ENCODE data around the gene PDGFD.
A peak's percentile ranks its signal among the peaks of the same experiment; 100 is the strongest.

The PDGFD gene

DNA sequence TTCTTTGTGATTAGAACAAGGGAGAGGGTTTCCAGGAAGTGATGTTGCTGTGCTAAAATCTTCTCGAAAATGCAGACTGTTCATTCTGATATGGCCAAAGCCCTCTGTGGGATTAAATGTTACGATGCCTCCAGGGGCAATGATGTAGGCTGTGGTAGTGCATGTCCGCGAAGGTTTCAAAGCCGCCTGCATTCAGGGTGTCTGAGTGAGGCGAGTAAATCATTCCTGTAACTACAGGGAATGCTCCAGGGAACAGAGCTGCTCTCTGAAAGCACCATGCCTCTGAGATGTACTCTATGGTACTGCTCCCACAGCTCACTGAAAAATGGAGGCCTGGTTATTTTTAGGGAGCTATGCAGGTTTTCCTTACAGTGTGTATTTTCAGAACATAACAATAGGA is 21.2 kb downstream of the PDGFD start:
- DNase-seq: no peak

GRCh38 chr11:104136861-104137260 is 27.1 kb downstream of the PDGFD start:
- no peak for DNase-seq

GRCh38 chr11:104134745-104135144 is 29.2 kb downstream of the PDGFD start:
- DNase-seq: no peak

- no peak for DNase-seq
These were observed 33.8 kb downstream of the PDGFD start for GRCh38 chr11:104130161-104130560.

GRCh38 chr11:104129145-104129544 is 34.8 kb downstream of the PDGFD start:
- no peak for DNase-seq

GRCh38 chr11:104127828-104128227 is 36.1 kb downstream of the PDGFD start:
- no peak for DNase-seq

- DNase-seq: no peak
These were observed 37.5 kb downstream of the PDGFD start for GRCh38 chr11:104126464-104126863.

DNA sequence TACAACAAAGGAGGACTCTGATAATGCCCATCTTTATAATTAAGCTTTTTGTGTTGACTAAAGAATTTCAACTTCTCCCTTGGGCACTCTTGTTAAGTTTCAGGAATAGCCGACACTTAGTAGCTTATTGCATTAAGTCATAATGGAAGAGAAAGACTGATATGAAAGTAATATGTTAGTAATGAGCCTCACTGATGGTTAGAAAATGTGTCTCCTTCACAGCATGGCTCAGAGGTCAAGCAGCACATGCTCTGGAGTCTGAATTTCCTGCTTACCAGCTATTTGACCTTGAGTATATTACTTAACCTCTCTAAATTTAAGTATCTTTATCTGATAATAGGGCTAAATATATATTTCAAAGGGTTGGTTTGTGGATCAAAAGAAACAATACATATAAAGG is 39.0 kb downstream of the PDGFD start:
- DNase-seq: no peak

- DNase-seq: no peak
These were observed 41.1 kb downstream of the PDGFD start for GRCh38 chr11:104122836-104123235.

DNA sequence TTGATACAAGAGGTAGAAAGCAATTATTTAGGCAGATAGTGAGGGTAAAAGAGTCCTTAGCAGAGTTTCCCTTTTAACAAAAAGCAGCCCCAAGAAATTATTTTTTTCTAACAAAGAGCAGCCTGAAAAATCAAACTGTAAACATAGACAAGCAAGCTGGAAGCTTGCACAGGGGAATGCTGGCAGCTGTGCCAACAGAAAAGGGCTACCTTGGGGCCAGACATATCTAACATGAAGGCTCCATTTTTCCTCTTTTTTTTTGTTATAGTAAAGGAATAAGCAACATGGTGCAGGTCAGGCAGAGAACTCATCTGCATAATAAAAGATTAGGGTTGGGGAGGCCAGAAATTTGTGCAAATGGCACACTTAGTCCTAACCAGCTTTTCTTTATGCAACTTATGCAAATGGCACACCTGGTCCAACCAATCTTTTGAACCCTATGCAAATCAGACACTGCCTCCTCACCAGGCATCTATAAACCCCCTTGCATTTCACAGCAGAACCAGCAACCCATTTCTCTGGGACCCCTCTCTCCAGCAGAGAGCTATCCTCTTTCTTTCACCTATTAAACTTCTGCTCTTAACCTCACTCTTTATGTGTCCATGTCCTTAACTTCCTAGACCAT is 41.8 kb downstream of the PDGFD start:
- no peak for DNase-seq

DNA sequence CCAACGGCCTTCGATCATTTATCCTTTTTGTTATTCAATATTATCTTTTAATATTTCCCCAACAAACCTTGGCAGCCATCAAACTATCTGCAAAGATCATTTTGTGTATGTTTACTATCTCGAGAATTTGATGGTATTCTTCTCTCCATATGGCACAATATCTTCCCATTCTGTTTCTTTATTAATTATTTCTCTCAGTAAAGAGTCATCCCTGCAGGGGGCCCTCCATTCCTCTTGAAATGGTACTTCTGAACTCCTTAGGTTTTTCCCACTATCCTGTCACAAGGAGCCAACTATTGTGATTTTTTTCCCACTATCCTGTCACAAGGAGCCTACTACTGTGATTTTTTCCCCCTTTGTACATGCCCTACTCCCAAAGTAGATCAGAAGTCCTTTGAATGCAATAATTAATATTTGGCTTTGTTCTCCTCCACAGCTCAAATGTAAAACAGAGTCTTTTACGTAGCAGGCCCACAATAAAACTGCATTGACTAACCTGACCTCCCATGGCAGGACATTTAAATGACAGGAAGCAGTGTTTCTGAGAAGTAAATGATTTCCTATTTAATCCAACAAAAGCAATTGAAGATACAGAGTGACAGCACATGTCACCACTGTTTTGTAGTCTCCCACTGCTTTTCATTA is 43.3 kb downstream of the PDGFD start:
- DNase-seq: peak; percentile 50

DNA sequence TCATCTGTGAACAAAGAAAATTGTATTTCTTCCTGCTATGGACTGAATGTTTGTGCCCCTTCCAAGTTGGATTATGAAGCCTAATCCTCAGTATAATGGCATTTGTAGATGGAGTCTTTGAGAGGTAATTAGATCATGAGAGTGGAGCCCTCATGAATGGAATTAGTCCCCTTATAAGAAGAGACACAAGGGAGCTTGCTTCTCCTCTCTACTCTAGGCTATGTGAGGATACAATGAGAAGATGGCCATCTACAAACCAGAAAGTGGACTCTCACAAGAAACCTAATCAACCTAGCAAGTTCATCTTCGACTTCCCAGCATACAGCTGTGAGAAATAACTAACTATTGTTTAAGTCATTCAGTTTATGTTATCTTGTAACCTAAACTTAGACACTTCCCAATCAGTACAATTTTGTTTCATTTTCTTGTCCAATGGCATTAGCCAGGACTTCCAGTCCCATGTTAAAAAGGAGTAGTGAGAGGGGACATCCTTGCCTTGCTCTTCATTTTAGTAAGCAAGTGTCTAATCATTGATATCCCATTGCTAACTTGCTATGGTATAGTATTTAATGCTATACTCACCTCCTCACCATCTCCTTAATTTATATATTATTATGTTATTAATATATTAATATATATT is 45.7 kb downstream of the PDGFD start:
- DNase-seq: no peak

DNA sequence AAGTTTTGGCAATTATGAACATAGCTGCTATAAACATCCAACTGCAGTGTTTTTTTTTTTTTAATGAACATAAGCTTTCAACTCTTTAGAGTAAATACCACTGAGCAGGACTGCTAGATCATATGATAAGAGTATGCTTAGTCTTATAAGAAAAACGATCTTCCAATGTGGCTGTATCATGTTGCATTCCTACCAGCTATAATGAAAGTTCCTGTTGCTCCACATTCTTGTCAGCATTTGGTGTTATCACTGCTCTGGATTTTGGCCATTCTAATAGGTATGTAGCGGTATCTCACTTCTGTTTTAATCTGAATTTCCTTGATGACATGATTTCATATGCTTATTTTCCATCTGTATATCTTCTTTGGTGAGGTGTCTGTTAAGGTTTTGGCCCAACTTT is 50.4 kb downstream of the PDGFD start:
- DNase-seq: no peak

DNA sequence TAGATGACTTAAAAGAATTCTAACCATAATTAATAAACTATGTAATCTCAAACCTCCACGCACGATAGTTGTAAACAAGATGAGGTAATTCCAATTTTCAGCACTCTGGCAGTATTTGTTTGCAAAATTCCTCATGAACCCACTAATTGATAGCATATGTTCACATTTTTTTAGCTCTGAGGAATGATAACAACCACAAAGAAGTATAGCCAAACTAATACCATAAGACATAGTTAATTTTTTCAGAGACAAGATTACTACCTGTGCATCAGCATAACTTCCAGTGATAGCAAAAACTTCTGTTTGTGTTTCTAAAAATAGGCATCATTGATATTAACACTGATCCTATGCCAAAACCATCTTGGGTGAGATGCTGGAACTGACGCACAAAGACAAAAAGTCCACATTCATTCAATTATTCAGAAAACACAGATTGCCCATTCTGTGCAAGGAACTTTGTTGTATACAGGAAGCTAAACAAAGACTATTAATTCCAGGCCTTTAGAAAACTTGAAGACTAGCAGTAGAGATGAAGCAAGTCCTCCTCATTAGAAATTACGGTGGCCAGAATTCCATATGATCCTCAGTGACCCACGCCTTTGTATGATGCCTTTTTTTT is 57.7 kb downstream of the PDGFD start:
- no peak for DNase-seq

- no peak for DNase-seq
These were observed 58.8 kb downstream of the PDGFD start for GRCh38 chr11:104105155-104105554.

DNA sequence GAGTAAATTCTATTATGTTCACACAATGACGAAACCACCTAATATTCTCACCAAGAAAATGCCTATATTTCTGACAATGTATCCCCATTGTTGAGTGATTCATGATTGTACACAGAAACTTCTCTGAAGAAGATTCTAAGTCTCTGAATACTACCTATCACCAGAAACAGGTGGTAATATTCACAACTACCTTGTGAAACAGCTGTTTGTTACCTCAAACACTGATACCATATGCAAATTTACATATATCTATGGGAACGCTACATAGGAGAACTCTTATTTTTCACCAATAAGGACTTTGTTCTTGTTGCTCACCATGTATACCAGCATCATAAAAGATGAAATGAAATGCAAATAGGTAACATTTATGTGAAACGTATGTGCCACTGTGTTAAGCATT is 59.3 kb downstream of the PDGFD start:
- no peak for DNase-seq

DNA sequence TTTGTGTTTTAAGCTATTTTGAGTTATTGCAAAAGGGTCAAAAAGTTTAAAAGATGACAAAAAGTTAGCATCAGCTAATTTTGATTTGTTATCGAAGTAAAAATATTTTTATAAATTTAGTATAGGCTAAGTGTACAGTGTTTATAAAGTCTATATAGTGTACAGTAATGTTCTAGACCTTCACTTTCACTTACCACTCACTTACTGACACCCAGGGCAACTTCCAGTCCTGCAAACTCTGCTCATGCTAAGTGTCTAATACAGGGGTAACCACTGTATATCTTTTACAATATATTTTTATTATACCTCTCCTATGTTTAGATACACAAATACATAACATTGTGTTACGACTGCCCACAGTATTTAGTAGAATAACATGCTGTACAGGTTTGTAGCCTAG is 59.7 kb downstream of the PDGFD start:
- no peak for DNase-seq

- DNase-seq: no peak
These were observed 65.4 kb downstream of the PDGFD start for GRCh38 chr11:104098555-104098954.

GRCh38 chr11:104098132-104098531 is 65.8 kb downstream of the PDGFD start:
- no peak for DNase-seq

GRCh38 chr11:104096900-104097299 is 67.0 kb downstream of the PDGFD start:
- DNase-seq: no peak

GRCh38 chr11:104095791-104096190 is 68.2 kb downstream of the PDGFD start:
- no peak for DNase-seq

DNA sequence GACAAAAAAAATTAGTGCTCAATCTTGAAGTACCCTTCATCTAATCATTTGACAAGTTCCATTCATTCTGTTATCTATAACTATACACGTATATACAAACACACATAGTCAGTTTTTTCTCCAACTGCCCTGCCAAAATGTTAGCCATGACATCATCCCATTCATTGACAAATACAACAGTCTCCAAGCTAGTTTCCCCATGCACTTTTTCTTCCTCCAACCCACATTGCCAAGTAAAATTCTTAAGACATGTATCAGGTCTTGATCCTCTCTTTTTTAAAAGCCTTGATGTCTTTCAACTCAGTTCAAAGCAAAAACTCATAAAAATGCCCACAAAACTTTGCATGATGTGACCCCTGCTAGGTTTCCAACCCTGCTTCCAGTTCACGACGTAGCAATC is 69.4 kb downstream of the PDGFD start:
- no peak for DNase-seq

GRCh38 chr11:104093426-104094280 is 70.3 kb downstream of the PDGFD start:
- no peak for DNase-seq

Data from NCI-H446 treated with DMSO at 0.1 percent for 48 hours (cell line).